HG03520 (cell line): ENCODE data around the gene APOBEC4.
"Not testable (repeated sequence)": the region's sequence is repeated elsewhere in the genome, so short reads cannot be mapped to it uniquely, and the experiment has no call there.

Experiments used
- ATAC-seq: cut with Tn5 transposase; IDR thresholded peaks from one replicate; pipeline ENCODE4 v1.9.1; 2021; ENCODE audit warnings: mild to moderate bottlenecking, moderate library complexity; ENCODE audit not compliant: unreplicated experiment

Gene APOBEC4, protein sequence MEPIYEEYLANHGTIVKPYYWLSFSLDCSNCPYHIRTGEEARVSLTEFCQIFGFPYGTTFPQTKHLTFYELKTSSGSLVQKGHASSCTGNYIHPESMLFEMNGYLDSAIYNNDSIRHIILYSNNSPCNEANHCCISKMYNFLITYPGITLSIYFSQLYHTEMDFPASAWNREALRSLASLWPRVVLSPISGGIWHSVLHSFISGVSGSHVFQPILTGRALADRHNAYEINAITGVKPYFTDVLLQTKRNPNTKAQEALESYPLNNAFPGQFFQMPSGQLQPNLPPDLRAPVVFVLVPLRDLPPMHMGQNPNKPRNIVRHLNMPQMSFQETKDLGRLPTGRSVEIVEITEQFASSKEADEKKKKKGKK

DNA sequence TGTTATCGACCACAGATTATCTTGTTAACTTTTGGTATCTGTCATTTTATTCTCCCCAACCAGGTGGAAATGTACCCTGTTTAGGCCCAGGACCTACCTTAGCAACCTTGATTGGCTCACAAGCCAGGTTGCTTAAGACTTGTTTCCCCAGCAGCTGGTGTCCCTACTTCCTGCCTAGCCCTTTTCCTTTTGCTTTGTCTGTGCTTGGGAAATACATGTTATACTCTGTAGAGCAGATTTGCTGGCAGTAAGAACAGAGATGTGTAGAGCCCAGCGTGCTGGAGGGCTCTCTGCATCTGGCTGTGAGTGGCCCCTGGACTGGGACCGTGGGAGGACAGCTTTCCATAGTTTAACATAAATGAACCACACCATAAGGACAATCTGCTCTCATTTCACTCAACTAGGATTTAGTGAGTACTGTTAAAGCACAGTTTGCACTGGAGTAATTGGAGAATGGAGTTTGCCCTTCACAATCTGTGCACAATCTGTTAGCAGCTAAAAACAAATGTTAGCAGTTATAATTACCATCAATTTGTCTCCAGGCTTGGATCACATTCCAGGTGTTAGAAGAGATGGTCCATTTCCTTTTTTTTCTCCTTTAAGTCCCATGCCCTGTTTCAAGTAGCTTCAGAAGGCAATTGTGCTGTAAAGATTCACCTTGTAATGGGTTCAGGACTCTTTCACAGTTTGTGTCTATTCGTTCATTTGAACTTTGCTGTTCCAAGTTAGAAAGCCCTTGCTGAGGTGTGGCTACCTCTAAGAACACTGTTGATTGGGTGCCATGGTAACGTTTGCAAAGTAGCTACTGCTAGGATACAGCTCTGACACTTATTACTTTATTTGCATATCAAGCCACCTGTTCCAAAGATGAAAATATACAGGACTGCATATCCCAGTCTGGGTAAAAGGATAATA, at the start of gene APOBEC4:
APOBEC4 (minus strand) TSS at position 770 of the 915 bp plus-strand sequence. CDS start 4,535 bp downstream, outside the sequence.
- ATAC-seq, result no peak

GRCh38 chr1:183702813-183703198, 49.7 kb upstream of the APOBEC4 start:
- no peak for ATAC-seq

- ATAC-seq, result no peak
Measured at GRCh38 chr1:183702087-183702812, 49.1 kb upstream of the APOBEC4 start.

GRCh38 chr1:183699616-183700160, 46.6 kb upstream of the APOBEC4 start:
- ATAC-seq, result no peak

- ATAC-seq, result no peak
Measured at GRCh38 chr1:183697814-183698590, 44.9 kb upstream of the APOBEC4 start.

- no peak for ATAC-seq
Measured at GRCh38 chr1:183696981-183697380, 43.9 kb upstream of the APOBEC4 start.

GRCh38 chr1:183694755-183695154, 41.6 kb upstream of the APOBEC4 start:
- ATAC-seq, result no peak

DNA sequence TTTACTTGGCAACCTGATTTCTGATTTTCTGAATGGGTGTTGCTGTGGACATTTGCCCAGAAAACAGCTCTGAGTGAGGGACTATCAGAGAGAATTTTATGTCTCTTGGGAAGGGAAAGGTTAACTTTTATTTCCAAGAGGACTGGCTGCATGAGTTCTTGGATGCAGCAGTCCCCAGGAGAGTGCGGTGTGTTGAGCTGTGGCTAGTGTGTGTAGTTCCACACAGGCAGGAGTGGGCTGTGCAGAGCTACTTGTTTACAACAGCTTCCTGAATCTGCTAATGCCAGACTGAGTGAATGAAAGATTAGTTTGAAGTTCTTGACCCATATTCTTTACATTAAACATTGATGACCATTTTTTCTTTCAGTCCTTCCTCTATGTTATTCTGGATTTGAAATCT, 41.0 kb upstream of the APOBEC4 start:
- no peak for ATAC-seq

DNA sequence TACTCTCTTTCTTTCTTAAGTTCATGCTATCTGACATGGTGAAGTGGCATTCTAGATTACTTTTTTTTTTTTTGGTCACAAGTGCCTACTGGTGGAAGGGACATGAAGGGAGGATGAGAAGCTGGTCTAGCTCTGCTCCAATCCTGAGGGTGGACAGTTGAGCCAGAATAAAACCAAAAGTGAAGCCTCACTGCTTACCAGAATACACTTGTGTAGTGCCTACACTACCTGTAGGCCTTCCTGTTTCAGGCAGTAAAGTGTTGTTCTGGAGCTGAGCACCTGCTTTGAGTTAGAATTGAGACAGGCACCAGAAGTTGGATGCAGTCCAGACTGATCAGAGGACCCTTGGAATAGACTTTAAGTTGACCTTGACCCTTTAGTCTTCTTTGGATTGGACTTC, 40.4 kb upstream of the APOBEC4 start:
- no peak for ATAC-seq

GRCh38 chr1:183689762-183690204, 36.7 kb upstream of the APOBEC4 start:
- peak; percentile 71 for ATAC-seq

DNA sequence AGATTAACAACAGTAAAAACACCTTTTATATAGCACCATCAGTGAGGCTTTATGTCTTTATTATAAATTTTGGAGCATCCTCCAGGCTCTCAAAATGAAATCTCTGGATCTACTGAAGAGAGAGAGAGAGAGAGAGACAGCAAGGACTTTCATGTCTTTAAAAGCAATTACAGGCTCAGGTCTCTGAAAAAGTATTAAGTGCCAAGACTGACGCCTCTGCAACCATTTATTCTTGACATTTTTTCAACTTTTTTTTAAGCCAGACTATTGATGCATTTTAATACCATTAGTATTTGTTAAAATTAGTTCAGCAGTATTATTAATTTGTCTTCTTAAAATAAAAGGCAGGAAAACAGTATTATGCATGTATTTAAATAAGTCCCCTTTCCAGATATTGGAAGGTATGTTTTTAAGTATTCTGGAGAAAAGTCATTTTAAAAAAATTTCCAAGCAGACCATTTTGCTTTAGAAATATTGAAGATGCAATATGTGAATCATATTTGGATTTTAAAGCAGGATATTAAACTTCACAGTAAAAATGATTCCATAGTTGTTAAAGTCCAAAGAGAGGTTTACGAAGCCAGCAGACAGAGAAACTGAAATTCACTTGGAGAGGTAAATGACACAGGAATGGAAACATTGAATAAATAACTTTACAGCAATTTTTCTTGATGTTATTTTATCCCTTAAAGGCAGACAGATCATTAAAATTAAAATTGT, 35.4 kb upstream of the APOBEC4 start:
- no peak for ATAC-seq

DNA sequence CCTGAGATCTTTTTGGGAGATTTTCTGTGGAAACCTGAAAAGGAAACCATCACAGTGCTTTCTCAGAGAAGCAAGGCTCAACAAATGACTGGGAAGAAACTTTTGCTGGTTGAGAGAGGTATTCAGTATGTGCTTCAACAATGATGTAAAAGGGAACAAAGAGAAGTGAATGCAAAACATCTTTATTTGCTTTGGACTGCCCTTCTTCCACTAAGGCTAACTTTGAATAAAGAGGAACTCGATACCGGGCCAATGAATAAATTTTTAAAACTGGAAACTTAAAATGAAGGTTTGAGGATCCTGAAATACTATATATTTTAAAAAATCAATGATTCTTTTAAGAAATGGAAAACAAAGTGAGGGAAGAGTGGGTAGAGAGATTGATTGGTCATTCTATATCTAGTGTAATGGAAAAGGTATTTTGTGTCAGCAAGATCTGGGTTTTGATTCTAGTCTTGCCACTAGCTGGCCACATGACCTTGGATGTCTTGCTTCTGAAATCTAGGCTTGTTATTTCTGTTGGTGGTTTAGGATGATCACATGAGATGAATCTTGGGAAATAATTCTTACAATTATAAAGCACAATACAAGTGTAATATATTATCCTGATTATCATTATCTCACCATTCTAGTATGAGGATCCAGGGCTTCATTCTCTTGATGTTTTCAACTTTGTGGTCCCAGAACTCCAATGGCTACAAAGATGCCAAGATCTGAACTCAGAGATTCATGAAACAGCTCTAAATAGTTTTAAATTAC, 34.6 kb upstream of the APOBEC4 start:
- ATAC-seq, result no peak

DNA sequence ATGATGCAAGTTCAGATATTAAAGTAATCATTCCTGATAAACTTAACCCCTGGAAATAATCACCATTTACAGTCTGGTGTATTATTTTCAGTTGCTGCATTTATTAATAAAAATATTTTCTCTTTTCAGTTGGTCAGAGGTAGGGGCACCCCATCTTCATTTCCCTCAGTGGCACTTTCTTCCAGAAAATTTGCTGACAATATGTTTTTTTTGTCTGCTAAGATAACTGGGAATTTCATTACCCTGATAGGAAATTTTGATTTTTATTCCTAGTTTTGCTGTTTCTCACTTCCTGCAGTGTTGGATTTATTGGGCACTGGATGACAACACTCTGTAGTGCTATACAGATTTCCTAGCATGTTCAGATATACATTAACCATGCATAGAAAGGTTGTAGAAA, 33.1 kb upstream of the APOBEC4 start:
- ATAC-seq, result no peak

DNA sequence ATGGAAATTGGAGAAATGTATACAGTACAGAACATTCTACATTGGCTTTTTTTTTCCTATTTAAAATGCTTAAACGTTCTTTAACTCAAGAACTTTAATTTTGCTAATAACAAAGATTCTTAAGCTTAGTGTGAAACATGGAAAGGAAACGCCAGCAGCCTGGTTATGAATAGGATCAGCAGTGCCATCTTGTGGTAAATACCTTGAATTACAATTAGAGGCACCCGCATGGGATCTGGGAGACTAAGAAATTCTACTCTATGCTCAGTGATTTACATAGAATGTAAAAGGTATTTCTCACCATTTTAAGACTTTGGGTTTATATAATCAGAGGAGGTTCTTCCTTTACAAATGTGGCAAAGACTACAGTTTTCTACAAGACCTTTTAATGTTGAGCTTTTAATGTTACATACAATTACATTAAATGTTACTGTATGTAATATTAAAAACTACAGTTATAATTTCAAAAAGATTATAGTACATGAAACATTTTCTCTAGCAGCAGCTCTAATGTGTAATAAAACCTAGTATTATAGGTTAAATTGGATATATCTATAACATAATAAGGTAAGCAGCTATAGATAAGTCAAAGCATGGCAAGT, 32.1 kb upstream of the APOBEC4 start:
- no peak for ATAC-seq

- ATAC-seq, result not testable (repeated sequence)
Measured at GRCh38 chr1:183679363-183679762, 26.2 kb upstream of the APOBEC4 start.

- ATAC-seq, result no peak
Measured at GRCh38 chr1:183678819-183679218, 25.7 kb upstream of the APOBEC4 start.

DNA sequence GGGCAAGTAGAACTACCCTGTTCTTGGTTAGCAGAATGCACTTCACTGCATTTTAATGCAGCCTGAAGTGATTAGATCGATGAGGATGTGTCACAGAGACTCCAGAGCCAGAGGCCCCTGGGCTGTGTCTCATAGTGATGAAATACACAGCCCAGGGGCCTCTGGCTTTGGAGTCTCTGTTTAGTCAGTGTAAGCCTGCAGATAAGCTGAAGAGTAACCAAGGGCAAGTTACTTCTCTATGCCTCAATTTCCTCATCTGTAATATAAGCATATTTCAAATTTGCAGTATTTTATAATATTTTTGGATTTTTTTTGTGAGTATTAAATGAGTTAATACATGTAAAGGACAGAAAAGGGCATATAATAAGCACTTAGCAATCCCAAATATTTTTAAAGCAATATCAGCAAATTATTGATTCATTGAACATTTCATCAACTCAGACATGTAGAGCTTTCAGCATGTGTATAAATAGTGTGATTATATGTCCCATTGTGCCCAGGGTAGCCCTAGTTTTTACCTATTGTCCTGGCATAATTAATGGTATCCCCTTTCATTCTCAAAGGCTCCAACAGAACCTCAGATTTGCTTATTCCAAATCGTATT, 23.6 kb upstream of the APOBEC4 start:
- ATAC-seq, result no peak
